Measurements from ENCODE around the gene CARD11.

- TF ChIP-seq CTCF (conservative IDR thresholded peaks at IDR 0.05; ENCODE audit: low read length) (no peak), EZH2phosphoT487 (IDR thresholded peaks at IDR 0.05; ENCODE audit: borderline replicate concordance) (no peak)
These were observed 12.0 kb upstream of the CARD11 start for GRCh38 chr7:3055626-3056025.
